ENCODE measurements around the gene GET4.
"Not testable (repeated sequence)": the region's sequence is repeated elsewhere in the genome, so short reads cannot be mapped to it uniquely, and the experiment has no call there.

GET4 gene

GRCh38 chr7:872685-873084 lies 3.7 kb upstream of the GET4 start:
- DNase-seq, result not testable (repeated sequence)

GRCh38 chr7:873367-874002 lies 2.9 kb upstream of the GET4 start:
- peak; percentile 58 for DNase-seq

GRCh38 chr7:874031-874749 lies 2.2 kb upstream of the GET4 start:
- DNase-seq, result no peak

- no peak for DNase-seq
Measured at GRCh38 chr7:875051-875450, 1.3 kb upstream of the GET4 start.

GRCh38 chr7:875476-876076 lies 778 bp upstream of the GET4 start:
- no peak for DNase-seq

- DNase-seq, result no peak
Measured at GRCh38 chr7:876972-877311, 588 bp downstream of the GET4 start.

- no peak for DNase-seq
Measured at GRCh38 chr7:877312-878232, 1.2 kb downstream of the GET4 start.

- DNase-seq, result no peak
Measured at GRCh38 chr7:879093-879492, 2.7 kb downstream of the GET4 start.

GRCh38 chr7:879706-880105 lies 3.4 kb downstream of the GET4 start:
- DNase-seq, result no peak

- DNase-seq, result no peak
Measured at GRCh38 chr7:880450-880849, 4.1 kb downstream of the GET4 start.

- no peak for DNase-seq
Measured at GRCh38 chr7:881441-882234, 5.3 kb downstream of the GET4 start.

GRCh38 chr7:882336-883035 lies 6.1 kb downstream of the GET4 start:
- no peak for DNase-seq

GRCh38 chr7:883055-884021 lies 7.0 kb downstream of the GET4 start:
- DNase-seq, result no peak

- DNase-seq, result no peak
Measured at GRCh38 chr7:884191-885003, 8.0 kb downstream of the GET4 start.

GRCh38 chr7:885261-885892 lies 9.0 kb downstream of the GET4 start:
- no peak for DNase-seq

- DNase-seq, result no peak
Measured at GRCh38 chr7:885893-886625, 9.7 kb downstream of the GET4 start.

- DNase-seq, result no peak
Measured at GRCh38 chr7:886626-887487, 10.5 kb downstream of the GET4 start.

- DNase-seq, result no peak
Measured at GRCh38 chr7:887488-887820, 11.1 kb downstream of the GET4 start.
